IMR-90 (cell line): ENCODE results near the gene TMEM41A. TPM values are rescaled to one million over a fixed set of nuclear protein-coding genes. Genes with fewer than 3 reads are reported as not detected.

Experiments used
- ATAC-seq: fragments of 200-7000 bp; cut with Tn5 transposase; 2 replicates; pipeline ENCODE4 v1.9.1; 2020; ENCODE audit warnings: low read depth, mild to moderate bottlenecking, moderate library complexity
- BruUV-seq: library from RNA; stranded (reverse); fragments of 400-500 nt; replicated peaks from 2 replicates; lab custom pipeline; 2021; lab: Mats Ljungman, UMichigan
- CTCF ChIA-PET: fragments of 300-600 bp; formaldehyde crosslinking; extraction: SDS; loops from one replicate; lab custom pipeline; 2021; ENCODE audit warnings: antibody characterized with exemption; lab: Yijun Ruan, JAX
- POLR2A ChIA-PET: fragments of 300-600 bp; sonication (Branson Sonifier 250); formaldehyde crosslinking; loops from one replicate; lab custom pipeline; 2022; ENCODE audit warnings: antibody characterized with exemption; ENCODE audit not compliant: unreplicated experiment; lab: Charles Lee
- DNase-seq: peaks from one replicate; pipeline ENCODE4 v3.0.0; 2013
- H2AFZ ChIP-seq: replicated peaks from 2 replicates; pipeline ENCODE3; 2013; ENCODE audit warnings: low read length, mild to moderate bottlenecking; ENCODE audit not compliant: poor library complexity
- H2AK5ac ChIP-seq: 2 replicates; pipeline ENCODE4 v1.6.1; 2013; ENCODE audit warnings: low read depth, low read length, inconsistent platforms
- H2AK9ac ChIP-seq: replicated peaks from 2 replicates; pipeline ENCODE3; 2013; ENCODE audit warnings: mild to moderate bottlenecking, low read depth, low read length, moderate library complexity; ENCODE audit not compliant: poor library complexity
- H2BK120ac ChIP-seq: 2 replicates; pipeline ENCODE4 v1.6.1; 2013; ENCODE audit warnings: low read depth, low read length, inconsistent platforms
- H2BK15ac ChIP-seq: 3 replicates; pipeline ENCODE4 v1.6.1; 2013; ENCODE audit warnings: low read depth, low read length, inconsistent platforms
- H2BK20ac ChIP-seq: 2 replicates; pipeline ENCODE4 v1.6.1; 2013; ENCODE audit warnings: low read depth, mild to moderate bottlenecking, inconsistent platforms, low read length, moderate library complexity
- H2BK5ac ChIP-seq: 2 replicates; pipeline ENCODE4 v1.6.1; 2013; ENCODE audit warnings: mild to moderate bottlenecking, low read depth, low read length, inconsistent platforms; ENCODE audit not compliant: poor library complexity, severe bottlenecking
- H3K14ac ChIP-seq: replicated peaks from 2 replicates; pipeline ENCODE4 v1.6.1; 2013; ENCODE audit warnings: low read depth, low read length, inconsistent platforms
- H3K18ac ChIP-seq: 2 replicates; pipeline ENCODE4 v1.6.1; 2013; ENCODE audit warnings: low read depth, low read length, control low read depth
- H3K23ac ChIP-seq: 2 replicates; pipeline ENCODE4 v1.6.1; 2013; ENCODE audit warnings: low read depth, low read length, inconsistent platforms
- H3K27ac ChIP-seq: 2 replicates; pipeline ENCODE4 v1.5.1; 2013; ENCODE audit warnings: mild to moderate bottlenecking, control low read depth, low read length; ENCODE audit not compliant: insufficient read depth
- H3K27me3 ChIP-seq: 2 replicates; pipeline ENCODE4 v1.6.1; 2013; ENCODE audit warnings: low read length; ENCODE audit not compliant: control insufficient read depth, insufficient read depth
- H3K36me3 ChIP-seq: 2 replicates; pipeline ENCODE4 v1.6.1; 2013; ENCODE audit warnings: low read length, mixed read lengths; ENCODE audit not compliant: control insufficient read depth, insufficient read depth
- H3K4ac ChIP-seq: 2 replicates; pipeline ENCODE4 v1.6.1; 2013; ENCODE audit warnings: low read depth, low read length, inconsistent platforms
- H3K4me1 ChIP-seq: 2 replicates; pipeline ENCODE4 v1.6.1; 2013; ENCODE audit warnings: low read length, mixed read lengths; ENCODE audit not compliant: control insufficient read depth, insufficient read depth
- H3K4me2 ChIP-seq: 2 replicates; pipeline ENCODE4 v1.6.1; 2013; ENCODE audit warnings: low read depth, mild to moderate bottlenecking, control low read depth, low read length, moderate library complexity
- H3K4me3 ChIP-seq: 2 replicates; pipeline ENCODE4 v1.5.1; 2013; ENCODE audit warnings: low read depth, mild to moderate bottlenecking, control low read depth, low read length, moderate library complexity; ENCODE audit not compliant: insufficient read depth
- H3K56ac ChIP-seq: 2 replicates; pipeline ENCODE4 v1.6.1; 2013; ENCODE audit warnings: low read length, inconsistent platforms; ENCODE audit not compliant: insufficient read depth; ENCODE audit errors: extremely low read depth
- H3K79me1 ChIP-seq, 2 experiments: 2 replicates each; pipeline ENCODE4 v1.6.1; 2013; ENCODE audit warnings: low read length in 2 of 2, inconsistent platforms in 1 of 2, low read depth in 1 of 2
- H3K9ac ChIP-seq: 2 replicates; pipeline ENCODE4 v1.6.1; 2013; ENCODE audit warnings: low read depth, low read length, control low read depth
- H3K9me1 ChIP-seq: 2 replicates; pipeline ENCODE4 v1.6.1; 2013; ENCODE audit warnings: low read length, inconsistent platforms; ENCODE audit not compliant: insufficient read depth
- H3K9me3 ChIP-seq: 2 replicates; pipeline ENCODE4 v1.6.1; 2013; ENCODE audit warnings: low read length; ENCODE audit not compliant: control insufficient read depth, insufficient read depth
- H4K20me1 ChIP-seq: 2 replicates; pipeline ENCODE4 v1.6.1; 2013; ENCODE audit warnings: low read length, inconsistent platforms; ENCODE audit not compliant: insufficient read depth
- H4K5ac ChIP-seq: 2 replicates; pipeline ENCODE4 v1.6.1; 2013; ENCODE audit warnings: mild to moderate bottlenecking, low read depth, low read length, control low read depth
- H4K8ac ChIP-seq, 2 experiments: 2 replicates each; pipeline ENCODE4 v1.6.1; 2013; ENCODE audit warnings: low read depth in 2 of 2, low read length in 2 of 2, control low read depth in 1 of 2, inconsistent platforms in 1 of 2
- H4K91ac ChIP-seq: 2 replicates; pipeline ENCODE4 v1.6.1; 2013; ENCODE audit warnings: low read depth, low read length, inconsistent platforms; ENCODE audit not compliant: insufficient read depth
- CEBPB ChIP-seq: IDR thresholded peaks from 2 replicates; pipeline ENCODE4 v1.6.1; 2012; ENCODE audit warnings: low read depth, low read length, improper control_type of control experiment
- RCOR1 ChIP-seq: IDR thresholded peaks from 2 replicates; pipeline ENCODE4 v1.6.1; 2012; ENCODE audit warnings: mild to moderate bottlenecking, low read length, improper control_type of control experiment; ENCODE audit not compliant: insufficient replicate concordance
- USF2 ChIP-seq: fragments of 150-350 bp; IDR thresholded peaks from 2 replicates; pipeline ENCODE4 v1.6.1; 2017; ENCODE audit warnings: mild to moderate bottlenecking, antibody characterized with exemption, low read length, low read depth
- WGBS, 2 experiments: methylation state at CpG; one replicate each; pipeline versions ENCODE4 v1.1.5 to v1.1.7; 2013; ENCODE audit warnings: missing lambda C conversion rate in 2 of 2; ENCODE audit not compliant: insufficient read length in 1 of 2; ENCODE audit errors: extremely low coverage in 2 of 2; 5-methylcytosine and 5-hydroxymethylcytosine counted together
- dilution Hi-C: fragments of 300-500 bp; cut with HindIII; formaldehyde crosslinking; loops from one replicate; pipeline ENCODE4 v1.14.3; 2018; ENCODE audit warnings: low sequenced_read_pairs; ENCODE audit not compliant: unreplicated experiment
- in situ Hi-C: fragments of 300-500 bp; cut with MboI; formaldehyde crosslinking; loops from 3 replicates; pipeline ENCODE4 v1.14.3; 2019; ENCODE audit warnings: low sequenced_read_pairs, inconsistent platforms, mixed read lengths
- intact Hi-C: fragments of 100-400 bp; cut with micrococcal nuclease; formaldehyde crosslinking; loops from 2 replicates; pipeline ENCODE4 v1.10.0; 2022
- polyA plus RNA-seq, 3 experiments: library from polyadenylated mRNA; depleted of rRNA; stranded (reverse); fragments of >200 nt; gene quantifications; 2 replicates each; pipeline ENCODE4 v1.2.3, GENCODE V29; 2012; ENCODE audit warnings: low replicate concordance in 1 of 3
- total RNA-seq: library from RNA; depleted of rRNA; stranded (reverse); fragments of >200 nt; gene quantifications from 2 replicates; pipeline ENCODE4 v1.2.3, GENCODE V29; 2012

The TMEM41A gene
- total and polyA plus RNA-seq, 2 of the 4 experiments (the other 2 are of a cell fraction): 10.6 to 12.5 TPM

GRCh38 chr3:185537369-185537970 is 38.6 kb upstream of the TMEM41A start:
- no peak overlapping the region for H3K18ac ChIP-seq
- no peak overlapping the region for H3K9ac ChIP-seq
- intact Hi-C loops: no loop called here
- in situ Hi-C loops: no loop called here
- WGBS, 2 experiments: no CpG with 5 or more reads among the region's 9 CpGs
- no peaks in the 10 kb centered on the region for H3K36me3 ChIP-seq
- H3K9me1 ChIP-seq: no peaks in the 10 kb centered on the region; the same call in 1 of the 2 replicates
- TF ChIP-seq USF2 (no peak), CEBPB (peak; percentile 88), RCOR1 (peak; percentile 59)
- ChIA-PET POLR2A (no interaction called here), CTCF (no interaction called here)
- H2BK20ac ChIP-seq: no peak overlapping the region
- dilution Hi-C loops: no loop called here
- no peak overlapping the region for H2BK120ac ChIP-seq
- no peak overlapping the region for H2BK5ac ChIP-seq
- no peak overlapping the region for H3K14ac ChIP-seq
- no peak overlapping the region for H3K4ac ChIP-seq
- no peaks in the 10 kb centered on the region for H3K79me1 ChIP-seq
- no peak overlapping the region for H3K4me2 ChIP-seq
- H4K8ac ChIP-seq: no peak overlapping the region; a peak in 1 of 4 replicates
- H3K56ac ChIP-seq: no peak overlapping the region
- H3K4me3 ChIP-seq: no peak overlapping the region
- no peak overlapping the region for H3K27ac ChIP-seq
- DNase-seq: peak; percentile 80
- H2AK5ac ChIP-seq: no peak overlapping the region
- no peaks in the 10 kb centered on the region for H4K20me1 ChIP-seq
- H3K23ac ChIP-seq: no peak overlapping the region; the same call in 1 of the 2 replicates
- ATAC-seq: peak; percentile 85
- H4K91ac ChIP-seq: no peak overlapping the region
- no peaks in the 10 kb centered on the region for H3K9me3 ChIP-seq
- BruUV-seq: no TSS peak
- H3K4me1 ChIP-seq: no peaks in the 10 kb centered on the region
- peaks cover 7% of the 10 kb centered on the region; the same call in 1 of the 2 replicates for H3K27me3 ChIP-seq
- H2BK15ac ChIP-seq: no peak overlapping the region
- peak overlapping the region; percentile 52 for H2AFZ ChIP-seq
- no peak overlapping the region for H2AK9ac ChIP-seq
- H4K5ac ChIP-seq: no peak overlapping the region
